Endothelial cell of umbilical vein (primary cell): ENCODE data around the gene MLIP. TPM values are rescaled to one million over a fixed set of nuclear protein-coding genes. Genes with fewer than 3 reads are reported as not detected.

Experiments
- BruUV-seq: library from RNA; stranded (reverse); fragments of 400-500 nt; replicated peaks from 2 replicates; lab custom pipeline; 2021; lab: Mats Ljungman, UMichigan
- CTCF ChIA-PET: fragments of 300-600, 350-600 bp; sonication (Branson Sonifier 250); formaldehyde crosslinking; loops from one replicate; lab custom pipeline; 2021; ENCODE audit warnings: antibody characterized with exemption, inconsistent platforms; lab: Charles Lee
- POLR2A ChIA-PET: fragments of 300-600, 350-600 bp; sonication (Branson Sonifier 250); formaldehyde crosslinking; loops from one replicate; lab custom pipeline; 2021; ENCODE audit warnings: antibody characterized with exemption, inconsistent platforms; lab: Charles Lee
- DNase-seq: peaks from one replicate; pipeline ENCODE4 v3.0.0-alpha.2; 2011; ENCODE audit warnings: low read depth, low spot score
- FAIRE-seq: peaks from 2 replicates; lab custom pipeline; 2011; peaks lifted over from hg19 to GRCh38; lab: Jason Lieb, UNC
- H2AFZ ChIP-seq: 2 replicates; pipeline ENCODE4 v1.6.0; 2012; ENCODE audit warnings: low read depth, low read length, control low read depth, inconsistent platforms
- H3K27ac ChIP-seq: 2 replicates; pipeline ENCODE4 v1.5.1; 2011; ENCODE audit warnings: low read depth, mild to moderate bottlenecking, control low read depth, low read length, moderate library complexity; ENCODE audit not compliant: insufficient read depth
- H3K27me3 ChIP-seq, 2 experiments: 2 replicates each; pipeline versions ENCODE4 v1.6.0 to v1.6.1; 2011; ENCODE audit warnings: low read length in 2 of 2, mixed read lengths in 1 of 2; ENCODE audit not compliant: control insufficient read depth in 2 of 2, insufficient read depth in 2 of 2
- H3K36me3 ChIP-seq, 2 experiments: 2 replicates in 1 of 2; 3 replicates in 1 of 2; pipeline ENCODE4 v1.5.1; 2011; ENCODE audit warnings: low read length in 2 of 2, mild to moderate bottlenecking in 1 of 2, moderate library complexity in 1 of 2; ENCODE audit not compliant: control insufficient read depth in 2 of 2, insufficient read depth in 2 of 2; ENCODE audit errors: extremely low read depth in 1 of 2
- H3K4me1 ChIP-seq: 3 replicates; pipeline ENCODE4 v1.5.1; 2011; ENCODE audit warnings: mild to moderate bottlenecking, low read length; ENCODE audit not compliant: control insufficient read depth, insufficient read depth; ENCODE audit errors: extremely low read depth
- H3K4me2 ChIP-seq: 2 replicates; pipeline ENCODE4 v1.6.1; 2011; ENCODE audit warnings: low read length, control low read depth, mixed read lengths; ENCODE audit not compliant: insufficient read depth
- H3K4me3 ChIP-seq, 3 experiments: fragments of 200-600 bp in 1 of 3; sonication (generic), shearing (Covaris generic) in 1 of 3; replicated peaks in 1 of 3; 2 replicates each; pipeline ENCODE4 v1.5.1; 2011 to 2016; ENCODE audit warnings: control low read depth in 3 of 3, low read length in 3 of 3, mild to moderate bottlenecking in 2 of 3, inconsistent platforms in 1 of 3, low read depth in 1 of 3, moderate library complexity in 1 of 3; ENCODE audit not compliant: insufficient read depth in 1 of 3
- H3K79me2 ChIP-seq: 2 replicates; pipeline ENCODE4 v1.6.0; 2012; ENCODE audit warnings: low read length, inconsistent platforms; ENCODE audit not compliant: control insufficient read depth, insufficient read depth
- H3K9ac ChIP-seq: replicated peaks from 2 replicates; pipeline ENCODE3; 2011; ENCODE audit warnings: low read length, control low read depth; ENCODE audit not compliant: insufficient read depth; ENCODE audit errors: extremely low read depth
- H3K9me1 ChIP-seq: replicated peaks from 3 replicates; pipeline ENCODE4 v1.6.0; 2011; ENCODE audit warnings: mild to moderate bottlenecking, low read length; ENCODE audit not compliant: control insufficient read depth, insufficient read depth; ENCODE audit errors: extremely low read depth
- H3K9me3 ChIP-seq: replicated peaks from 2 replicates; pipeline ENCODE4 v1.5.1; 2012; ENCODE audit warnings: low read length, inconsistent platforms; ENCODE audit not compliant: control insufficient read depth, insufficient read depth
- H4K20me1 ChIP-seq: replicated peaks from 2 replicates; pipeline ENCODE3; 2011; ENCODE audit warnings: mild to moderate bottlenecking, low read length; ENCODE audit not compliant: control insufficient read depth, insufficient read depth; ENCODE audit errors: extremely low read depth
- EZH2 ChIP-seq: IDR thresholded peaks from 2 replicates; pipeline ENCODE4 v1.6.1; 2012; ENCODE audit warnings: borderline replicate concordance, low read depth, mild to moderate bottlenecking, moderate library complexity, low read length, inconsistent platforms; ENCODE audit not compliant: severe bottlenecking
- FOS ChIP-seq: IDR thresholded peaks from 2 replicates; pipeline ENCODE4 v1.6.1; 2011; ENCODE audit warnings: mild to moderate bottlenecking, low read length, moderate library complexity, borderline replicate concordance; ENCODE audit not compliant: insufficient read depth
- GATA2 ChIP-seq: IDR thresholded peaks from 2 replicates; pipeline ENCODE4 v1.7.0; 2011; ENCODE audit warnings: low read depth, mild to moderate bottlenecking, moderate library complexity, mixed read lengths, low read length; ENCODE audit not compliant: insufficient read length, insufficient read depth
- JUN ChIP-seq: IDR thresholded peaks from 2 replicates; pipeline ENCODE4 v1.6.1; 2011; ENCODE audit warnings: borderline replicate concordance, low read depth; ENCODE audit not compliant: insufficient read length, insufficient read depth
- MYC ChIP-seq: IDR thresholded peaks from one replicate; pipeline ENCODE4 v1.6.1; 2011; ENCODE audit warnings: mild to moderate bottlenecking, low read depth, low read length
- POLR2A ChIP-seq: IDR thresholded peaks from 2 replicates; pipeline ENCODE4 v1.6.1; 2012; ENCODE audit warnings: low read depth, mild to moderate bottlenecking, control low read depth, low read length
- POLR2AphosphoS5 ChIP-seq: IDR thresholded peaks from 2 replicates; pipeline ENCODE4 v1.6.1; 2012; ENCODE audit warnings: low read depth, mild to moderate bottlenecking, control low read depth, low read length, moderate library complexity; ENCODE audit not compliant: insufficient read depth
- dilution Hi-C: fragments of 300-500 bp; cut with MboI; formaldehyde crosslinking; loops from one replicate; pipeline ENCODE4 v1.15.0; 2019; ENCODE audit warnings: low sequenced_read_pairs; ENCODE audit not compliant: extremely low pct_ligation_motif_present
- intact Hi-C: fragments of 100-400 bp; cut with micrococcal nuclease; formaldehyde crosslinking; loops from one replicate; pipeline ENCODE4 v1.10.0; 2022
- polyA plus RNA-seq, 4 experiments: library from polyadenylated mRNA; depleted of rRNA in 3 of 4; stranded (reverse) in 3 of 4; unstranded in 1 of 4; fragments of >200 nt; gene quantifications; 2 replicates each; pipeline versions ENCODE4 v1.2.1 to v1.2.3, GENCODE V29; 2011 to 2012; ENCODE audit warnings: missing spikeins in 1 of 4
- total RNA-seq: library from RNA; stranded (reverse); gene quantifications from 2 replicates; pipeline ENCODE4 v1.2.3, GENCODE V29; 2021
- TF ChIP-seq, protein P1 (sequence below), 2 donors: IDR thresholded peaks; 1 replicate in 1 of 2; 2 replicates in 1 of 2; pipeline ENCODE4 v1.5.1; 2011; ENCODE audit warnings: low read length in 2 of 2, mild to moderate bottlenecking in 2 of 2, moderate library complexity in 2 of 2, control low read depth in 1 of 2, inconsistent platforms in 1 of 2, low read depth in 1 of 2; ENCODE audit not compliant: insufficient read depth in 1 of 2; ENCODE audit errors: extremely low read depth in 1 of 2
- TF ChIP-seq, protein P2 (sequence below): IDR thresholded peaks from 2 replicates; pipeline ENCODE4 v1.6.1; 2011; ENCODE audit not compliant: insufficient read depth, insufficient read length

Gene MLIP
- total and polyA plus RNA-seq, 2 donors (not counting 3 experiments of a cell fraction or from before 2014, with no cell fraction given): 4.1 to 11.6 TPM

DNA sequence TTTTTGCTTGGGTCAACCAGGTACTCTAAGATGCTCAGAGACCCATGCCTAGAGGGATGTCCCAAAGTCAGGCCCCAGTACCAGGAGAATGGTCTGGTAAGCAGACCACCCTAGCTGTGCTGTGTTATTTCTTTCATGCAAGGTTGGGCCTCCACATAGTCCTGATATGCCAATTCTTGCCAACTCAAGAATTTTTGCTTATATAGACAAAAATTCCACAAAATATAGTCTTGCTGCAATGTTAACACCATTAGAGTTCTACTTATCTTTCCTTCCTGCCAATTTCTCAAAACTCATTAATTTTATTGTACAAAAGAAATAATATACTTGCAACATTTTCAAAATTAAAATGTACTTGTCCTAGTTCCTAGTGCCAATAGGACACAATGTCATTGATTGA is 163.1 kb downstream of the MLIP start:
- Histone ChIP-seq H2AFZ (no peak overlapping the region), H3K27me3 (no peaks in the 10 kb centered on the region), H3K9me1 (no peaks in the 10 kb centered on the region), H4K20me1 (no peaks in the 10 kb centered on the region), H3K79me2 (no peaks in the 10 kb centered on the region), H3K4me3 (no peak overlapping the region), H3K4me2 (no peak overlapping the region), H3K36me3 (no peaks in the 10 kb centered on the region), H3K9me3 (no peaks in the 10 kb centered on the region), H3K9ac (no peak overlapping the region), H3K27ac (no peak overlapping the region), H3K4me1 (no peaks in the 10 kb centered on the region)
- DNase-seq: no peak
- TF ChIP-seq, protein P1, sequence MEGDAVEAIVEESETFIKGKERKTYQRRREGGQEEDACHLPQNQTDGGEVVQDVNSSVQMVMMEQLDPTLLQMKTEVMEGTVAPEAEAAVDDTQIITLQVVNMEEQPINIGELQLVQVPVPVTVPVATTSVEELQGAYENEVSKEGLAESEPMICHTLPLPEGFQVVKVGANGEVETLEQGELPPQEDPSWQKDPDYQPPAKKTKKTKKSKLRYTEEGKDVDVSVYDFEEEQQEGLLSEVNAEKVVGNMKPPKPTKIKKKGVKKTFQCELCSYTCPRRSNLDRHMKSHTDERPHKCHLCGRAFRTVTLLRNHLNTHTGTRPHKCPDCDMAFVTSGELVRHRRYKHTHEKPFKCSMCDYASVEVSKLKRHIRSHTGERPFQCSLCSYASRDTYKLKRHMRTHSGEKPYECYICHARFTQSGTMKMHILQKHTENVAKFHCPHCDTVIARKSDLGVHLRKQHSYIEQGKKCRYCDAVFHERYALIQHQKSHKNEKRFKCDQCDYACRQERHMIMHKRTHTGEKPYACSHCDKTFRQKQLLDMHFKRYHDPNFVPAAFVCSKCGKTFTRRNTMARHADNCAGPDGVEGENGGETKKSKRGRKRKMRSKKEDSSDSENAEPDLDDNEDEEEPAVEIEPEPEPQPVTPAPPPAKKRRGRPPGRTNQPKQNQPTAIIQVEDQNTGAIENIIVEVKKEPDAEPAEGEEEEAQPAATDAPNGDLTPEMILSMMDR (IDR thresholded peaks at IDR 0.05; ENCODE audit: extremely low read depth in 1 of 2, insufficient read depth in 1 of 2, low read depth in 1 of 2, low read length in 2 of 2): no peak
- TF ChIP-seq MYC (no peak), POLR2AphosphoS5 (no peak), GATA2 (no peak), JUN (no peak), FOS (no peak), EZH2 (no peak), POLR2A (no peak)
- TF ChIP-seq, protein P2, sequence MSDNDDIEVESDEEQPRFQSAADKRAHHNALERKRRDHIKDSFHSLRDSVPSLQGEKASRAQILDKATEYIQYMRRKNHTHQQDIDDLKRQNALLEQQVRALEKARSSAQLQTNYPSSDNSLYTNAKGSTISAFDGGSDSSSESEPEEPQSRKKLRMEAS: no peak
- dilution Hi-C loops: no loop called here
- POLR2A ChIA-PET: no interaction called here
- intact Hi-C loops: no loop called here
- FAIRE-seq: no peak
- CTCF ChIA-PET: no interaction called here
- BruUV-seq: no TSS peak
